NB4 (cell line): ENCODE data around the gene MARCHF4.

ENCODE experiments used
- CTCF ChIP-seq: IDR thresholded peaks from one replicate; pipeline ENCODE4 v1.5.1; 2012; ENCODE audit warnings: low read depth, low read length
- MAX ChIP-seq: IDR thresholded peaks from 2 replicates; pipeline ENCODE4 v1.6.1; 2011; ENCODE audit warnings: low read depth, low read length

- TF ChIP-seq CTCF (peak; percentile 26), MAX (no peak)
Observed at GRCh38 chr2:216328347-216328746, 43.9 kb downstream of the MARCHF4 start.
